ENCODE results near the gene TGM1.

Gene TGM1

DNA sequence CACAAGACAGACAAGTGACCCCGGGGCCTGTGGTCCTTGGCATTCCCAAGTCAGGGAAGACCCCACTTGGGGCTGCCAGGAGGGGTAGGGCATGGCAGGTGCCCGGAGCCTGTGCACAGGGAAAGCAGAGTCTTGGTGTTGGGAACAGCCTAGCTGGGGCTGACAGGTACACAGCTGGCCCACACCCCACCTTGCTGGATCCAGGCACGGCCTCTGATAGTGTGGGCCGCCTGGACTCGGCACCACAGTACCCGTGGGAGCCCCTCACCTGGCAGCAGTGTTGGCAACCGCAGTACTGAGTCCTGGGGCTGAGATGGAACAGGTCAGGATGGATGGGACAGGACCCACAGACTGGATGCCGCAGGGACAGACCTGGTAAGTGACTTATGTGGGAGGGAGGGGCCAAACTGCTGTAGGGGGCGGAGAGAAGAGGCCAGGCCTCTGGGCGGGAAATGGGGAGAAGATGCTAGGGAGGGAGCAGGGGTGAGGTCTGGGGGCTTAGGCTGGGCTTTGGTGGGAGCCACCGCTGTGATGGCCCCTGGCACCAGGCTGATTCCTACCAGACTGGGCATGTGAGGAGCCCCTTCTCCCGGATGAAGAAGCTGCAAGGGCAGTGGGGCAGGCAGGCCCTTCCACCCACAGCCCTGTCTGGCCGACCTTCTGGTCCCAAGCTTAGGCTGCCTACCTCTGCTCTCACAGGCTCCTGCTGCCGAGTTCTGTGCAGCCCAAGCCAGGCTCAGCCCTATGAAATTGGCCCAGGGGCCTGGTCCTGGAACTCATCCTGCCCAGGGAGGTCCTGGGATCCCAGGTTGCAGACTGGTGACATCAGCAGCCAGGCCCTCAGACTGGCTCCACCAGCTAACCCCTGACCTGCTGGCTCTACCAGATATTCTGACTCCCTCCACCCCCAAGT lies at the start of gene TGM1:
TGM1 (minus strand) TSS at position 357 of the 913 bp plus-strand sequence. CDS start 825 bp downstream, outside the sequence.
- DNase-seq (ENCODE audit: low read depth in 3 of 3): no peak

DNA sequence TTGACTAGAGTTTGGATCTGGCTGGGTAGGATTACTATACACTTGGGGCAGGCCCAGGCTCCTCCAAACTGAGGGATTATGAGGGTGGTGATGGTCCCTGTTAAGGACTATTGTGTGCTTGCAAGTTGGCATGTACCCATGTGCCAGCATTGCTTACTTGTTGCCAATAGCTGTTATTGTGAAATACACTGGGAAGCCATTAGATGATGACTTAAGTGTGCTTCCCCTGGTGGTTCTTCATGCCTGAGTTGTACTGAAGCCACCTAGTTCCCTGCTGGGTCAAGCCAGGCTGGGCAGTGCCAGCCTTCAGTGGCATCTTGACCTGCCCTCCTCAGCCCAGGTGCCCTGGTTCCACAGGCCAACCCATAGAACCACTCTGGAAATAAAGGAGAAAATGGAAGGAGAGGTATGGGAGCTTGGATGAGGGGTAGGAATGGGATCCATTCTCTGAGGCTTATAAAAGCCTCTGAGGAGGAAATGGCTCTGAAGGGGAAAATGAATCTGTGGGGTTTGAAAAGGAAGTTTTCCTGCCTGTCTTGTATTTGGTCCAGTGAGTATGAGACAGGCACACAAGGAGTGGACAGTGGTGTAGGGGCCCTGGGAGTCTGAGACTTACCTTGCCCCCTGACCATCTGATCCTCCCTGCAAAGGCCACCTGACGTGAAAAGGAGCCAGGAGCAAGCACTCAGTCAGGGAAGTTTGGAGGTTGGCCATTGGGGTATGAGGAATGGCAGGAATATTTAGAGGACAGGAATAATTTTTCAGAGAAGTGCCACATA lies 49.0 kb upstream of the TGM1 start:
- DNase-seq (ENCODE audit: low read depth in 3 of 3): no peak

DNA sequence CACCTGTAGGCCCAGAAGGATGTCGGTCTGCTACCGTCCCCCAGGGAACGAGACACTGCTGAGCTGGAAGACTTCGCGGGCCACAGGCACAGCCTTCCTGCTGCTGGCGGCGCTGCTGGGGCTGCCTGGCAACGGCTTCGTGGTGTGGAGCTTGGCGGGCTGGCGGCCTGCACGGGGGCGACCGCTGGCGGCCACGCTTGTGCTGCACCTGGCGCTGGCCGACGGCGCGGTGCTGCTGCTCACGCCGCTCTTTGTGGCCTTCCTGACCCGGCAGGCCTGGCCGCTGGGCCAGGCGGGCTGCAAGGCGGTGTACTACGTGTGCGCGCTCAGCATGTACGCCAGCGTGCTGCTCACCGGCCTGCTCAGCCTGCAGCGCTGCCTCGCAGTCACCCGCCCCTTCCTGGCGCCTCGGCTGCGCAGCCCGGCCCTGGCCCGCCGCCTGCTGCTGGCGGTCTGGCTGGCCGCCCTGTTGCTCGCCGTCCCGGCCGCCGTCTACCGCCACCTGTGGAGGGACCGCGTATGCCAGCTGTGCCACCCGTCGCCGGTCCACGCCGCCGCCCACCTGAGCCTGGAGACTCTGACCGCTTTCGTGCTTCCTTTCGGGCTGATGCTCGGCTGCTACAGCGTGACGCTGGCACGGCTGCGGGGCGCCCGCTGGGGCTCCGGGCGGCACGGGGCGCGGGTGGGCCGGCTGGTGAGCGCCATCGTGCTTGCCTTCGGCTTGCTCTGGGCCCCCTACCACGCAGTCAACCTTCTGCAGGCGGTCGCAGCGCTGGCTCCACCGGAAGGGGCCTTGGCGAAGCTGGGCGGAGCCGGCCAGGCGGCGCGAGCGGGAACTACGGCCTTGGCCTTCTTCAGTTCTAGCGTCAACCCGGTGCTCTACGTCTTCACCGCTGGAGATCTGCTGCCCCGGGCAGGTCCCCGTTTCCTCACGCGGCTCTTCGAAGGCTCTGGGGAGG lies 47.9 kb upstream of the TGM1 start, which contains the start of gene LTB4R:
LTB4R (plus strand) TSS at position 857 of the 959 bp plus-strand sequence. CDS start 4,150 bp downstream, outside the sequence.
- DNase-seq (ENCODE audit: low read depth in 3 of 3): peak in 1 of 3 experiments; percentile 59

DNA sequence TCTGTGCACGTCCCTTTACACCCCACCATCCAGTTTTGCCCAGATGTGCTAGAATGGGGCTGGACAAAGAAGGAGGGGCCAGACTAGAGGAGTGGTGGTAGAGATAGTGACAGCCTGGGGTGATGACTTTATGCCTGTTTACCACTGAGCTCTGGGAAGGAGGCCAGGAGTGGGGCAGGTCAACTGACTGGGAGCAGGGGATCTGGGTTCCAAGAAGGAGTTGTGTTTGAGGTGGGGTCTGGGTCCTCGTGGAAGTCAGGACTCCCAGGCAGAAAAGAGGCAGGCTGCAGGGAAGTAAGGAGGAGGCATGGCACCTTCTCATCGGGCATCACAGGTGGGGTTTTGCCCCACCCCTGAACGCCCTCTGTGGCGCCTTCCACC lies 47.3 kb upstream of the TGM1 start:
- no peak for DNase-seq (ENCODE audit: low read depth in 3 of 3)

DNA sequence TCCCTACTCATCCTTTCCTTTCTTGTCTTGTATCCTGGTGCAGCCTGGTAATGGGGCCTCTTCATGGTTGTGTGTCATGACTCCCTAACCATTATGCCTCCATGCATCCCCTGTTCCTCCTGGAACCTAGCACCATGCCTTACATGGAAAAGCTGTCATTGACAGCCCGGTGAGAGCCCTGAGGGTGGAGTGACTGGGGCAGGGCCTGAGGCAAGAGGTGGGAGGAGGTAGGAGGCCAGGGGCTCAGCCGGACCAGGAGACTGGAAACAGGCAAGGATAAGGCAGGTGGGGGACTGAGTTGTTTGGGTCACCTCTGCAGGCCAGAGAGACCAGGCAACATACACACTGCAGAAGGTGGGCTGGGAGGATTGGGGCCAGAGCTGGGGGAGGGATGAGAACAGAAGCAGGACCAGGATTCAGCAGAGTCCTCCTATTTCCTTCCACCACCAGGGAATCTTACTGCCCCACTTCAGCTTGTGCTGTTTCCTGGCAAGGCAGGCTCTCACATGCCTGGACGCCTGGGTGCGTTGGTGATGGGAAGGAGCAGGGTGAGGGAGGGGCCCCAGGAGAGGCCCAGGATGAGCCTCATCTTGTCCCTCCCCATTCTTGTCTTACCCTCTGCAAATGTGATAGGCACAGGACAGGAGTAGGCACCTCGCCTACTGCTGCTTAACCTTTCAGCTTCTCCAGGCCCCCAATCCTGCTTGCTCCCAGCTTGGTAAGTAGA lies 46.7 kb upstream of the TGM1 start, which contains the start of gene LTB4R2:
LTB4R2 (plus strand) TSS at position 603 of the 727 bp plus-strand sequence. CDS start 525 bp downstream, outside the sequence.
- no peak for DNase-seq (ENCODE audit: low read depth in 3 of 3)

DNA sequence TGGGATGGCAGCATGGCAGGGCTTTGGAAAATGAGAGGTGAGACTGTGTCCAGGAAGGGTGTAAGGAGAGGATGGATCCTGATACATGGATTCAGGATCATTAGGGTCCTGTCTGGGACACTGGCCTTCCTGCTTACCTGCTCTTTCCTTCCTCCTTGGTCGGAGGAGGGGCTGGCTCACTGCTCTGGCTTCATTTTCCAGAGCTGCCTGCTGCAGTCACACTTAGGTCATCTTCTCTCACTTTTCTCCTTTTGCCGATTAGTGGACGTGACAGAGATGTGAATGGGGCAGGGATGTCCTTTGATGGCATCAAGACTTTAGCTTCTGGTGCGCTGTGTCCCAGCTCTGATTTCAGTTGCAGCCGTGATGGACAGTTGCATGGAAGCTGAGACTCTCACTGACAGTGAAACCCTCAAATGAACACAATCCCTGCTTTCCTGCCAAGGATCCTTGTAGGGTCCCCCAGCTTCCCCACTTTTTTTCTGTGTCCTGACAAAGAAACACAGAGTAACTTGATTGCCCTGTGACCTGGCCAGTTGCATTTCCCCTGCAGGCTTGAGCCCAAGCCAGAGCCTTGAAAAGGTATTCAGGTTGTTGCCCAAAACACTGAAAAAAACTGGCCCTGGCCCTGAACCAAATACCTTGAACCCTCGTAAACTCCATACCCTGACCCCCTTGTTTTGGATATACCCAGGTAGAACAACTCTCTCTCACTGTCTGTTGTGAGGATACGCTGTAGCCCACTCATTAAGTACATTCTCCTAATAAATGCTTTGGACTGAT lies 45.6 kb upstream of the TGM1 start:
- no peak for DNase-seq (ENCODE audit: low read depth in 3 of 3)

DNA sequence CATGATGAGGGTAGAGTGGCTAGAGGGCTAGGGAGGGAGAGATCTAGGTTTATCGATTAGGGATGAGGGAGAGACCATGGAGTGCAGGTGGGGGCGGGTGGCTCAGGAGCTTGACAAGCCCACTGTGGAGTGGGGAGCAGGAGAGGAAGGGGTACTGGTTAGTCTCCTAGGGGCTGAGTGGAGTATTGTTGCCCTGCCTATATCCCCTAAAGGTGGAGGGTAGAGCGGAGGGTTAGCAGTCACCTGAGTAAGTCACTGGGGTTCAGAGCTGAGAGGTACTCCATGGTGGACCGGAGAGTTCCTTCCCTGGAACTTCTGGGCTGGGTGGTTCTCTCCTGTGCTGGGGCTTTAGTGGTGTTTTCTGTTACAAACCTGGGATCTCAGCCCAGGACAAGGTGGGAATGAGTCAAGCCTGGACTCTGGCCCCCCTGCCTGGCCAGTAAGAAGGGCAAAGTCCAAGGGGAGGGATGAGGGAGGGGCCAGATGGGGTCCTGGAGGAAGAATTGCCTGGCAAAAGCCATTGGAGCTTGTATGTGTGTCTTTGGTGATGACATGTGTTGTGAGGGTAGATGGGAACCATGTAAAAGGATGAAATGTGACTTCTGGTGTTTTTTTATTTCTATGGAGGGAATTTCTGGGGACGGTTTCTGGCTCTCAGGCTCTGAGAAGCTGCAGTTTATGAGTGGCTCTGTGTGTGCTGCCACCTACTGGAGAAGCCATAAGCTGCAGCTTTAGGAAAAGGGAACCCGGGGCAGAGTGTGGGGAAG lies 44.8 kb upstream of the TGM1 start, which contains the start of gene CIDEB:
CIDEB (minus strand) TSS at position 403 of the 767 bp plus-strand sequence; CDS start at position 284, 119 bp downstream.
- DNase-seq (ENCODE audit: low read depth in 3 of 3): peak in 2 of 3 experiments; percentile 49 to 55

DNA sequence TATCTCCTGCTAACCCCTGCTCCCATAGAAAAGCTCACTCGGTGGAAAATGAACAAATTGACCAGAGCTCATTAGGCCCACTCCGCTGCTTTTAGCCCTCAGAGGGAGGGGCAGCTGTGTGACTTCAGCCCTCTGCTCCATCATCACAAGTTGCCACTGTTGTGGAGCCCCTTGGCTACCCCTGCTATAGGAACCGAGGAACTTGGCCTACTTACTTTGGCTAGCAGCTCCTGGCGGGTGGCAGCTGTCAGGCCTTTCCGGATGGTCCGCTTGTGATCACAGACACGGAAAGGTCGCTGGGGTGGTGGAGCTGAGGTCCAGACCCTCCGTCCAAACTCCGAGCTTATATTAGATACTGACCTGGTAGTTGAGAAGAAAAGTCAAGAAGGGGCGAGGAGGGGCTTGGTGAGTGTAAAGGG lies 44.2 kb upstream of the TGM1 start:
- DNase-seq (ENCODE audit: low read depth in 3 of 3): no peak

DNA sequence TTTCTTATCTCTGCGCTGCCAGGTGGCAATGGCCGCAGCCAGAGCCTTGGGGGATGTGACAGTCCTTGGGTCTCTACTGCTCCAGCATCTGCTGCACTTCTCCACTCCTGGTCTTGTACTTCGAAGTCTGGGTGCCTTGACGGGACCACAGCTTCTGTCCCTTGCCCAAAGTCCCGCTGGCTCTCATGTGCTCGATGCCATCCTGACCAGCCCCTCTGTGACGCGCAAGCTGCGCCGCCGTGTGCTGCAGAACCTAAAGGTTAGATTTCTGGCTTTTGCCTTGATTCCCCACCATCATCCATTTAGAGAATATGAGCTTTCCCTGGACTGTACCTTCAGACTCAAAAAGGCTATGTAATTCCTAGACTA lies 41.0 kb upstream of the TGM1 start:
- no peak for DNase-seq (ENCODE audit: low read depth in 3 of 3)

DNA sequence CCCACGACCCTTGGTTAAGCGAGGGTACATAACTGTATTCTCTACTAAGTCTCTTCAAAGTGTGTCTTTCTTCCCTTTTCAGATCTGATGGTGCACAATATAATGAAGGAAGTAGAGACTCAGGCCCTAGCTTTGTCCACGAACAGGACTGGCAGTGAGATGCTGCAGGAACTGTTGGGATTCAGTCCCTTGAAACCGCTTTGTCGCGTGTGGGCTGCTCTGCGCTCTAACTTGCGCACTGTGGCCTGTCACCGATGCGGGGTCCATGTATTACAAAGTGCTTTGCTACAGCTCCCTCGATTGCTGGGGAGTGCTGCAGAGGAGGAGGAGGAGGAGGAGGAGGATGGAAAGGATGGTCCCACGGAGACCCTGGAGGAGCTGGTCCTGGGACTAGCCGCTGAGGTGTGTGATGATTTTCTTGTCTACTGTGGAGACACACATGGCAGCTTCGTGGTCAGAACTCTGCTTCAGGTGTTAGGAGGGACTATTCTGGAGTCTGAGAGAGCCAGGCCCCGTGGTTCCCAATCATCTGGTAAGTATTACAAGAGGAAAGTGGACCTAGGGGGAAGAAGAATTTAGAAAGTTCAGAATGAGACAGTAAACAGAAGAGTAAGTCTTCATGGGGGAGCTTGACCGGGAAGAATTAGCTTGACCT lies 37.5 kb upstream of the TGM1 start:
- no peak for DNase-seq (ENCODE audit: low read depth in 3 of 3)

DNA sequence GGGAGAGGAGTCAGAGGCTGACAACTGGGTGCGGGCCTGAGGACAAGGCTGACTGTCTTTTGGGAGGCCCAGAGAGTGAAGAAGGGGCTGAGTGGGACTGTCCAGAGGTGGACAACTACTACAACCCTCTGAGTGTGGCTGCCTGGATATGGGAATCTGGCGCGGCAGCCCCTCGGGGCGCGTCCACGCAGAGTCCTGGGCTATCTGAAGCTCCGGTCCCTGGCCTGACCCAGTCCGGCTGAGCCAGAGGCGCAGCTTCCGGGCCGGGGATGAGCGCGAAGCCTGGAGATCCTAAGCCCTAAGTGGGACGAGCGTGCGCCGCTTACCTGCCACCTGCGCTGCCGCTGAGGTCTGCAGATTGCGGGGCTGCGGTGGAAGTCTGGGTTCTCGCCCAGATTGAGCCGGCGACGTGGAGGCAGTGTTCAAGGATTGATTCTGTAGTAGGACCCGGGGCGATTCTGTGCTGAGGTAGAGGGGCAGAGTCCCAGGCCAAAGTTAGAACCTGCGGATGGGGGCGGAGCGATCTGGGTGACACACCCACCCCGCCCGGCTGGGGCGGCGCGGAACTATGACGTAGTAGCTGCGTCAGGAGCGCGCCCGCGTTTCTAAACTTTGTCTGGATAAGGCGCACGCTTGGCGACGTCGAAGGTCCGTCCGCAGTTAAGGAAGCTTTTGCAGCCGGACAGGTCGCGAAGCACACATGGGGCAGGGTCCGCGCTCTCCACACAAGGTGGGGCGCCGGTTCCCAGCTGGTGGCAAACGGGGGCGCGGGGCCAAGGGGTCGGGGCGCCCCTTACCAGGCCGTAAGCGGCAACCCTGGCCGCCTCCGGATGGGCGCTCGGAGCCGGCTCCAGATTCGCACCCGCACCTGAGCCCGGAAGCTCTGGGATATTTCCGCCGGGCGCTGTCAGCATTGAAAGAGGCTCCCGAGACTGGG lies 36.5 kb upstream of the TGM1 start, which contains the start of the genes DHRS1 and NOP9:
DHRS1 (minus strand) TSS at position 526 of the 937 bp plus-strand sequence. CDS start 674 bp downstream, outside the sequence.
NOP9 (plus strand) TSS at position 596 of the 937 bp plus-strand sequence; CDS start at position 701, 105 bp downstream.
- peak; percentile 87 to 91 (median 89) for DNase-seq (ENCODE audit: low read depth in 3 of 3)

DNA sequence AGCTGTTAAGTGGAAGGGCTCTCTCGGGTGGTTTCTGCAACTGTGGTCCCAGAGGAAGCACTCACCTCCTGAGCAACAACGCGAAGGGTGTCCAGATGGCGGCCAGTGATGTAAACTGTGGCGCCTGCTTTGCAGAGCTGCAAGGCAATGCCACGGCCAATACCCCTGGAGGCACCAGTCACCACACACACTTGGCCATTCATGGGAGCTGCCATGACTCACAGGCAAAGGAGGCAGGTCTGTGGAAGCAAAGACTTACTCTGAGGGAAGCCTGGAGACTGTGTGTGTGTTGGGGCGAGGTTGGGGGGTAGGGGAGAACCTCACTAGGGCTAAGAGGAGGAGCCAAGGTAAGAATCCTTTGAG lies 35.9 kb upstream of the TGM1 start:
- no peak for DNase-seq (ENCODE audit: low read depth in 3 of 3)

DNA sequence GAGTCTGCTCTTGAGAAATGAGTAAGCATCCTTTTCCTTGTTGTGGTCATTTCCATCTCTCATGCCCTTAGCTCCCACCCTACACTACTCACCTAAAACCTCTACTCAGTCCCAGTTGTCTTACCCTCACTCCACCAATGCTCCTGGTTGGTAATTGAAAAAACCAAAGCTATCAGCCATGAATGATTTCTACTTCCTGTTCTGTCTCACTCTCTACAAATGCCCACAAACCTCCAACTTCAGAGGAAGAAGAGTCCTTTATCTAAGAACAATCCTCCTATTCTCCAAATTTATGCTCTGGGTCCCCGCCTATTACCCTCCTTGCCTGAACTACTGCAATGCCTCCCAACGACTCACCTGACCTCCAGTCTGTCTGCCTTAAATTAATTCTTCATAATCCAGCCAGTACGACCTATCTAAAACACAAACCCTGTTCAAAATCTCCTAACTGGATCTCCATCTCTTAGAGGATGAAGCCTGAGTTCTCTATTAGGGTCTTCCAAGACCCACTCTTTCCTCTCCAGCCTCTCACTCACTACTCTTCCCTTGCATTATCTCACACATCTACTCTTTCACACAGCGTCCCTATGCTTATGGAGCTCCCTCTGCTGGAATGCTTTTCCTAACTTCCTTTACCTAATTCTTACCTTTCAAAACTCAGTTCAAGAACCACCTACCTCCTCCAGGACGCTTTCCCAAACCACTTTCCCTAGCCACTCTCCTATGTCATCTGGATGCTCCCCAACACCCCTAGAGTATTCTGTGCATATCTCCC lies 34.4 kb upstream of the TGM1 start:
- no peak for DNase-seq (ENCODE audit: low read depth in 3 of 3)

DNA sequence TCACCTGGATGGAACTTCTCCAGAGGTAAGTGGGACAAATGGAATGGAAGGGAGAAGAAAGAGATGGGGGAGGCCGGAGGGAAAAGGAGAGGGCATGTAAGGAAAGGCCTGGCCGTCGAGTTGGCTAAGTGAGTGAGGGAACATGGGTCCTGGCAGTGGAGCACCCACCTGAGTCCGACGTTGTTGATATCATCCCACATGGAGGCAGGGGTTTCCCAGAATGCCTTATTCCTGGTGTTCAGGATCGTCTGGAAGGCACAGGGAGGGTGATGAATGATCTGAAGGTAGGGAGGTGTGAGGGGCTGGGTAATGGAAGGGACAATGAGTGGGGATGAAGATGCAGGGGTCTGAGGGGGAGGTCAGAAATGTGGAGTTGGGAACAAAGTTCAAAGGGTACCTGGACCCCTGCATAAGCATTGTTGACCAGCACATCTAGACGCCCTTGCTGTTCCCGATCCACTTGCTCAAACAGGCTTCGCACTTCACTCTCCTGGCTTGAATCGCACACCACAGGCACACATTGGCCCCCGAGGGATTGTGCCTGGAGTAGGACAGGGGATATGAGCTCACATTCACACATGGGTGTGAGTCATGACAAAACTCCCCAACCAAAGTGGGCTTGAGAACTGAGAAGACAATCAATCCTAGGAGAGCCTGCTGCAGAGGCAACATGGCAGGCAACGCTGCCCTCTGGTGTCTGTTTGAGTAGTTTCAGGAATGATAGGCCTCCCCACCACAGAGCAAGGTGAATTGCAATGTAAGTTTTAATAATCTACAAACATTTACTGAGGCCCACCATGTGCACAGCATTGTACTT lies 33.6 kb upstream of the TGM1 start:
- DNase-seq (ENCODE audit: low read depth in 3 of 3): peak; percentile 52 to 70 (median 69)

DNA sequence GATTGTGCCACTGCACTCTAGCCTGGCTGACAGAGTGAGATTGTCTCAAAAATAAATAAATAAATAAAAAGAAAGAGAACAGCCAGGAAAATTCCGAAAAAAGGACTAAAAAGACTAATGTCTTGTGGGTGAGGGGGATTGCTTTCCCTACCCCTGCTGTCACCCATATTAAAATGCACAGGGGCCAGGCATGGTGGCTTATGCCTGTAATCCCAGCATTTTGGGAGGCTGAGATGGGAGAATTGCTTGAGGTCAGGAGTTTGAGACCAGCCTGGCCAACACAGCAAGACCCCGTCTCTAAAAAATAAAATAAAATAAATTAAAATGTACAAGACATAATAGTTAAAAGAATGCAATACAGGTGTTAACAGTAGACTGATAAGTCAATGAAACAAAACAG lies 30.5 kb upstream of the TGM1 start:
- no peak for DNase-seq (ENCODE audit: low read depth in 3 of 3)

Data from stimulated activated CD4-positive, alpha-beta T cell treated with anti-CD3 and anti-CD28 coated beads, TNF-alpha, amount 100 ng/mL, for 24 hours (primary cell).